Activated T-cell treated with anti-CD3 and anti-CD28 coated beads for 48 hours (primary cell): ENCODE measurements around the gene TEDDM1.
"Not testable (repeated sequence)": the region's sequence is repeated elsewhere in the genome, so short reads cannot be mapped to it uniquely, and the experiment has no call there.

Source experiments
- DNase-seq: peaks from one replicate; pipeline ENCODE4 v3.0.0-alpha.2; 2020; ENCODE audit warnings: low read depth

TEDDM1 gene

DNA sequence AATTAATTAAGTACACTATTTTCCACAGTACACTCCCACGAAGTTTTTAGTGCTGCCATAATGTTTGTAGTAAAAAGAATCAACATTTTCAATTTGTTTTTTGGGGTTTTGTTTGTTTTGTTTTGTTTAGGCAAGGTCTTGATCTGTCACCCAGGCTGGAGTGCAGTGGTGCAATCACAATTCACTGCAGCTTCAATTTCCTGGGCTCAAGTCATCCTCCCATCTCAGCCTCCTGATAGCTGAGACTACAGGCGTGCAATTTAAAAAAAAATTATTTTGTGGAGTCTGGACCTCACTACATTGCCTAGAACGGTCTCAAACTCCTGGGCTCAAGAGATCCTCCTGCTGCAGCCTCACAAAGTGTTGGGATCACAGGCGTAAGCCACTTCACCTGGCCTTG lies 20.3 kb downstream of the TEDDM1 start:
- DNase-seq: no peak

DNA sequence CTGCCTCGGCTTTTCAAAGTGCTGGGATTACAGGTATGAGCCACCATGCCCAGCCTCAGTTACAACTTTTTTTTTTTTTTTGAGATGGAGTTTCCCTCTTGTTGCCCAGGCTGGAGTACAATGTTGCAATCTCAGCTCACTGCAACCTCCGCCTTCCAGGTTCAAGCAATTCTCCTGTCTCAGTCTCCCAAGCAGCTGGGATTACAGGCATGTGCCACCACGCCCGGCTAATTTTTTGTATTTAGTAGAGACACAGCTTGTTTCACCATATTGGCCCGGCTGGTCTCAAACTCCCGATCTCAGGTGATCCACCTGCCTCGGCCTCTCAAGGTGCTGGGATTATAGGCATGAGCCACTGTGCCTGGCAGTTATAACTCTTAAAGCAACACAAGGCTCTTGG lies 20.7 kb downstream of the TEDDM1 start:
- not testable (repeated sequence) for DNase-seq

DNA sequence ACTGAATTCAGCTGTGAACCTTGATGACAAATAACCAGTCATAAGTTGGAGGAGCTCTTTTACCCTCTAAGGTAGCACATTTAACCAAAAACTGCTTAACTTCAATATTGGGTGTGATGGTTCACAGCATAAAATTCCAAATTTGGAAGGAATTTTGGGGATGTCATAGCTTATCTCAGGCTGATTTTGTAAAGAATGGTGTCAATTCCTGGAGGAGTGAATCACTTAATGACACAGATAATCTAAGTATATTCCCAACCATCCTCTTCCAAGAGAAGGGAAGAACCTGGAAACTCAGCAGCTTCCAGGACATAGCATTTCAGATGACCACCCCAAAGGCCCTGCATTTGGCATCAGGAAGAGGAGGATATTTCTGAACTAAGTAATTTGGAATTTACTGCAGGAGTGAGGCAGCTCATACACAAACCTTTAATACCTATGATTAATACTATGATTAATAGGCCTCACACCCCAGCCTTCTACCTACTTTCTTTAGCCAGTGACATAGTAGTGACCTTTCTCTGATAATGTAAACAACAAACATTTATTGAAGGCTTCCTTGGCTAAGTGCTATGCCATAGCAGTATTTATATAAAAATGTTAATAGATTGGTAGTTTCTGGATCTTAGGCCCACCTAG lies 23.4 kb downstream of the TEDDM1 start:
- DNase-seq: no peak

DNA sequence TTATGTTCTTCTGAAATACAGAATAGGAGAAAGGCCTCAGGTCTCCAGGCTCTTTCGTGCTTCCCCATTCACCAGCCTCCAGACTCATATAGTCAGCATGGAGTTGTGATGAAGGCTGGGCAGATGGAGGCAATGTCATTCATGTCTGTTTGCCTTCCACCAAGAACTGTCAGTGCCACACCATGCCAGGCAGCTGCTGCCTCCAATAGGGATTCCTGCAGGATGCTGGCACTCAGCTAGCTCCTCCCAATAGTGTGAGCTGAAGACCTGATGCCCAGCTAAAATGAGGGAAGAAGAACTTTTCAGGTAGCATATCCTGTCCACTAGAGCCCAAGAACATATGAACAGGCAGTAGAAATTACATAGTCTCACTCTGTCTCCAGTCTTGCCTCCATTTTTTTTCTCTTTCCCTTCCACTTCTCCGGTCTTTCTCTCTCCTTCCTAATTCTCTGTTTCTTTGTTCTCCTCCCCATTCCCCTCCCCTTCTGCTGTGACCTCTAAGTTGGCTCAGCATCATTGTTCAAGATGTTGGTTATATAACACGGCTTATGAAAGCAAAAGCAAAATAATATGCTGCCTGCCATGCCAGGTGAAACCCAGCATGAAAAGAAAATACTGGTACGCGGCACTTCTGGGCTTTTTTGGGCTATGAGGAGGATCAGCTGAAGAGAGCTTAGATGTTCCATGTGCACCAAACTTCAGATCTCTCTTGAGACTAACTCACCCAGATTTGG lies 26.2 kb downstream of the TEDDM1 start:
- no peak for DNase-seq

DNA sequence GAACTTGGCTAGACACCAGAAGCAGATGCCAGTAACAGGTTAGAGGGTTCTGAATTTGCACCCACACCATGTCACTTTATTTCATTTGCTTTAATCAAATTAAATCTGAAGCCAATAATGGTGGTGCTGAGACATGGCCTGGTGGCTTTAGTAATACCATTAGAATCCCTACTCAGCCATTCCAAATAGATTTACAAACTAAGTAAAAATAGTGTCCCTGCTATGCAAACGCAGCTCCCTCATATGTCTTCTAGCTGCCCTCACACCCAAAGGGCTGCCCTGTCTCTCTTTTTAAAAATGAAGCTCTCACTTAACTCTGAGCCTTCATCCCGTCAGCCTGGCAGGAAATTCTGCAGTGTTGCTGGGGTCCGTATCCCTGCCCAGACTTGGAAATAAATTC lies 29.9 kb downstream of the TEDDM1 start:
- DNase-seq: no peak

DNA sequence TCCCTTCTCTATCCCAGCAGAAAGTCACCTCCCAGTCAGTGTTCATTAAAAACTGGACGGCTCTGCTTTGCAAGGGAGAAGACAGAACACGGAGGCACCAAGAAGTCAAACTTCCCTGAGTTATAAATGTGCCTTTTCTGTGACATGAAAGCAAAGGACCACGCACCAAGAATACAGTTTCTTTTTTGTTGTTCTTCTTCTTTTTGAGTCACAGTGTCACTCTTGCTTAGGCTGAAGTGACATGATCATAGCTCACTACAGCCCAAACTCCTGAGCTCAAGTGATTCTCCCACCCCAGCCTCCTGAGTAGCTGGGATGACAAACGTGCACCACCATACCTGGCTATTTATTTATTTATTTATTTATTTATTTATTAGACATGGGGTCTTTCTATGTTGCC lies 31.6 kb downstream of the TEDDM1 start:
- no peak for DNase-seq

DNA sequence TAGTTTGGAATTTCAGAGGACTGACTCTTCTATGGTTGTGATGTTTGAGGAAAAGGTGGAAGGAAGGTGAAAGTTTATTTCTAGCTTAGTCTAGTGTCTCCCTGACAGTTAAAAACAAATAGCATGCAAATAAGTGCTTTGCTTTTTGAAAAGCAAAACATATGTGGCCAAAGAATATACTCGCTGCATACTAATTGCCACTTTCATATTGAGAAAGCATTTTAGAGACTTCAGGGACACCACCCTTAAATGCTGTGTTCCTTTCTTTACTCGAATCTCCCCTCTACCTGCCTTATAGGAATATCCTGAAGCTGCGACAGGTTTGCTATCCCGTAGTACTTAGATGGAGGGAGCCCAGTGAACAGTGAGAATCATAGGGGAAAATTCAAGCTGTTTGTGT lies 32.1 kb downstream of the TEDDM1 start:
- no peak for DNase-seq

DNA sequence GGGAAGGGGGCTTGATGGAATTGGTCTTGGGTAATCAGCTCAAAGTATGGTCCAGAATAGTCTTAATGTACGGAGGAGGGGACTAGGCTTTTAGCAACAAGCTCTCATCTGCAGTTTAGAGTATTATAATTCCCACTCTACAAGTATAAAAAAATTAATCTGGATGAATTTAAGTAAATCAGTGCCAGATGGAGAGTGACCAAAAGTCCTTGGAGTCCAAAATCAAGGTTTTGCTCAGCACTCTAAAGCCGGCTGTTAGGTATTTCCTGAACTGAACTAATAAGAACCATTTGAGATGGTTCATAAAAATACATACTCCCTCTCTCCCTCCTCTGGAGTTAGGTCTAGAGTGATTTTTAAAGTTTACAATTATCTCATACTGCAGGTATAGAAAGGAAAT lies 32.5 kb downstream of the TEDDM1 start:
- DNase-seq: no peak

DNA sequence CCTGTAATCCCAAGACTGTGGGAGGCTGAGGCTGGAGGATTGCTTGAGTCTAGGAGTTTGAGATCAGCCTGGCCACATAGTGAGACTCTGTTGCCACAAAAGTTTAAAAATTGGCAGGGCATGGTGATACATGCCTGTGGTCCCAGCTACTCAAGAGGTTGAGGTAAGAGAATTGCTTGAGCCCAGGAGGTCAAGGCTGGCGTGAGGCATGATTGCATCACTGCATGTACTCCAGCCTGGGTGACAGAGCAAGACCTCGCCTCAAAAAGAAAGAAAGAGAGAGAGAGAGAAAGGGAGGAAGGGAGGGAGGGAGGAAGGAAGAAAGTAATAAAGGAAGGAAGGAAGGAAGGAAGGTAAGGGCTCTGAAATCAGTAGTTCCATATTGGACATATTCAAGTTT lies 33.9 kb downstream of the TEDDM1 start:
- no peak for DNase-seq

DNA sequence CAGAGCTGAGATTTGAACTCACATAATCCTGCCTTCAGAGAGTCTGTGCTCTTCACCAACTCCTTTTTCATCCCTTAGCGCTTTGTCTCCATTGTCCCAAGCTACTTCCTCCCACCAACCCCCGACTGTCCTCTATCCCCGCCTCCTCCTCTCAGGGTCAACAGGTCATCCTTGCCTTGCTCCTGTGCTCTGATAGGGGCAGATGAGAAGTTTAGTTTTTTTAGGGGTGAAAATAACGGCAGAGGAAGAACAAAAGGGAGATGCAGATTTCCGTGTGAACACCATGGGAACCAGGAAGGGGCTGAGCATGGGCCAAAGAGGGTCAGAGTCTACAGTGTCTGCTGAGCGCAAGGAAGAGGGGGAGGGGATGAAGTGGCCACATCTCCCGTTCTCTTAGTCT lies 40.8 kb downstream of the TEDDM1 start:
- DNase-seq: no peak

DNA sequence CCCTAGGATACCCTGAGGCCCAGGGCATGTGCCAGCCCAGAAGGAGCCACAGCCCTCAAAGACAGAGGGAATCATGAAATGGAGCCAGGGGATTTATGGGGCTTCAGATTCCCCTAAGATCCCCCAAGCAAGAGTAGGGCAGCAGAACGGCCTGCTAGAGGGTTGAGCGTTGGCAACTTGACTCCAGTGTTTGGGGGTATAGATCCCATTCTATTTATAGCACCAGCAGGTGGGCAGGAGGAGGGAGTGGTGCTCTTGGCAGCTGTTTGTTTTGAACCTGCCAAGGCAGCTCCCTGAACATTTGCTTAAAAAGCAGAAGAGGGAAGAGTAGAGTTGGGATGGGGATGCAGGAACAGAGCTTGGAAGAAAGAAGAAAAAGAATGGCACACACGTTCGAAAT lies 42.6 kb downstream of the TEDDM1 start:
- no peak for DNase-seq

DNA sequence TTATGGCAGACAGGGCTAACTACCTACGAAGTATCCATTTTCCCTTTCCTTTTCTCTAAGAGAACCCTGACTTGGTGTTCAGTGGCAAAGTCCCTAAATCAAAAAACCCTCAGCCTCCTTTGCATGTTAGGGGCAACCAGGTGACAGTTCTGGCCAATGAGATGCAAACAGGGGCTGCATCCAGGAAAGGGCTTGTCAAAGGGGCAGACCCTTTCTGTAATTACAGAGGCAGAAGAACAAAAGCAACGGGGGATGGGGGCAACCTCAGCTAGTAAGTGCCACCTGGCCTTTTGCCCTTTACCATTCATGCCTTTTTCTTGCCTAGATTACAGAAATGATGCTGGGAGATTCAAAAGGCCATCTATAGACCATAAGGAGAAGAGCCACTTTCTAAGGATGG lies 43.3 kb downstream of the TEDDM1 start:
- DNase-seq: no peak

DNA sequence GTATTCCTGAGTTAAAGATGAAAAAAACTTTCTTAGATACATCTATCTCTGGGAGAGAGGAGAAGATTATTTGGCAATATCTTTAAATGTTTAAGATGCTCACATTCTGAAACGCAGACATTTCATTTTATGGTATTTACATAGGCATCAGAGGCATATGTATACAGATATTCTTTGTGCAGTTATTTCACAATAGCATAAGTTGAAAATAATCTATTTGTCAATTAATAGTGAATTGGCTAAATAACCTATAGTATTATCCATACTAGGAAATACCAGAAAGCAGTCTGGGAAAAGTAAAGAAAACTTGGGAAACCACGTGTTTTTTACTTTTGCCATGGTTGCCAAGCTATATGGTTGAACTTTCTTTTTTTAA lies 44.8 kb downstream of the TEDDM1 start:
- DNase-seq: no peak

DNA sequence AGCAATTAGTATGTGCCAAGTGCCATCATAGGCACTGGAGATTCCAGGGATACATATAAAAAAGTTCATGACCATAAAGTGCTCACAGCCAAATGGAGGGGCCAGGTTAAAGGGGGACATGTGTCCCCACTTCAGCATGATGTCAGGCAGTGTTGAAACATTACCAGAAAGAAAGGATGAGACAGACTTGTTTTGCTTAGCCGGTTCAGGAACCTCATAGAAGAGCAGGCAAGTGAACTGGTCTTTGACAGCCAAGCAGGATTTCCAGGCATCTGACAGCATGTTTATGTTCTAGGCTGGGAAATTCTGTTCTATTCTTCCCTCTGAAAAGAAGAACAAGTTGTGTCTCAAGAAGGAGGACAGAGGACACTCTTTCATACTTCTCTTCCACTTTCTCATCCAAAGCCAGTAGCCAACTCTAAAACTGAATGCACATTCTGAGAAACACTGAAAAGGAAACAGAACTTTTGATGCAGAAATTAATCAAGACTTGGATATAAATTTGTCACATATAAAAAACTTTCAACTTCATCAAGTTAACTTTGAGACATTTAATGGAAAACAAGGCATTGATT lies 48.6 kb downstream of the TEDDM1 start:
- DNase-seq: no peak

DNA sequence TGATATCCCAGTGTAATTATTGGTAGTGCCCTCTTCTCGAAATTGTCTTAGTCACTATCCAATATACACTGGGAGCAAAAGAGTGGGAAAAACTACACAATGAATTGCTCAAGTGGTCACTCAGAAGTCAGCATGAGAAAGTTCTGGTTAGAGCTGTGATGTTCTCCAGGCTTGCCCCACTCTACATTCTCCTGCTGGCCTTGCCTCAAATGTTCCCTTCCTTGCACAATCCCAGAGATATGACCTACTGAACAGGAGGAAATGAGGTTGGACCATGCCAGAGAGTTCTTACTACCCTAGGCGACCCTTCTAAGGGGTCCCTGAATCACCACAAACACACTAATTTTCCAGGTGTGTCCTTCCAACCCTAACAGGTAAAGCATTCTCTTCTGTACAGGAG lies 49.6 kb downstream of the TEDDM1 start:
- DNase-seq: no peak

DNA sequence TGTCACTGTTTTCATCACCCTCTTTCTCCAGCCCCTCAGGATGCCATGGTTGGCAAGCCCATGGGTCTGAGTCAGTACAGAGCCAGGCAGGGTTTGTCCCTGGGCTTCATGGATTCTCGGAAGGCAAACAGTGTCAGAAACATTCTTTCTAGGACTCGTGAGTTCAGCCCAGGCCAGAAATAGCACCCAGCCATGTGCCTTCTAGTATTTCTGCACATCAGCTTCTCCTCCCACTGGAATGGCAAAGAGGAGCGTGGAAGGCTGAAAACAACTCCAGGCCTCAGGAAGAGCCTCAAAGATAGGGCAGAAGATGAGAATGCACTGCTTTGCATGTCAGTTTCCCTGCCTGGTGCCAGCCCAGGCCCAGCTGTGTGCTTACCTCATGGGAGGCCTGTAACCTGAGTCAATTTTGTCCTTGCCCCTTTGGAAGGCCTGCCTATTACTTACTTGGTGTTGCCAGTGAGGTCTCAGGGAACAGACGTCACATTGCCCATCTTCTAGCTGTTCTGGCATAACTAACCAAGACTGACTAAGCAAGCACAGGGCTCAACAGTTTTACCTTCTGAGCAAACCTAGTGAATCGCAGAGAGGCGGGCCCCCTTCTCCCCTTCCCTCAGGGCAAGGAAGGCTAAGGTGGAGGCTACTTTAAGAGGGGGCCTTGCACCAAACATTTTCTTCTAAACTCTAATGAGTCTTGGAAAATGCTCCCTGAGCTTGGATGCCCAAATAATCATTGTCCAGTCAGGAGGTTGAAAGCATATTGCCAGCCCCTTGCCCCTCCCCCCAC lies 51.3 kb downstream of the TEDDM1 start:
- DNase-seq: no peak
